Measurements from ENCODE around the gene APPBP2. TPM values are rescaled to one million over a fixed set of nuclear protein-coding genes. Genes with fewer than 3 reads are reported as not detected.

The APPBP2 gene
- total RNA-seq, 1 experiment from 2014 or later: 44.9 TPM

GRCh38 chr17:60410001-60410400, 116.0 kb downstream of the APPBP2 start:
- Histone ChIP-seq H3K4me1 (ENCODE audit: insufficient read depth, low read length, poor library complexity, severe bottlenecking) (no peaks in the 10 kb centered on the region), H3K9me3 (ENCODE audit: low read depth, low read length, poor library complexity, severe bottlenecking) (no peaks in the 10 kb centered on the region), H3K27ac (ENCODE audit: low read depth, low read length, poor library complexity, severe bottlenecking) (no peak overlapping the region), H3K36me3 (ENCODE audit: insufficient read depth, low read length, poor library complexity, severe bottlenecking) (no peaks in the 10 kb centered on the region), H3K27me3 (replicated peaks; ENCODE audit: insufficient read depth, low read depth, low read length, poor library complexity) (no peaks in the 10 kb centered on the region), H3K4me3 (ENCODE audit: low read depth, low read length, poor library complexity, severe bottlenecking) (no peak overlapping the region)
- CTCF ChIA-PET: no interaction called here
- intact Hi-C loops (cut with micrococcal nuclease; ENCODE audit: unreplicated experiment): no loop called here
- POLR2A ChIA-PET (ENCODE audit: low non-redundant PET): no interaction called here
- no peak for DNase-seq (ENCODE audit: low spot score)
- TF ChIP-seq CTCF (conservative IDR thresholded peaks at IDR 0.05; ENCODE audit: low read depth, low read length) (no peak), EZH2 (IDR thresholded peaks at IDR 0.05; ENCODE audit: borderline replicate concordance, low read depth, low read length, poor library complexity, severe bottlenecking) (no peak)
- BruUV-seq (replicated peaks): no TSS peak

GRCh38 chr17:60406887-60407286, 119.2 kb downstream of the APPBP2 start:
- Histone ChIP-seq H3K27ac (ENCODE audit: low read depth, low read length, poor library complexity, severe bottlenecking) (no peak overlapping the region), H3K9me3 (ENCODE audit: low read depth, low read length, poor library complexity, severe bottlenecking) (no peaks in the 10 kb centered on the region), H3K4me3 (ENCODE audit: low read depth, low read length, poor library complexity, severe bottlenecking) (no peak overlapping the region), H3K27me3 (replicated peaks; ENCODE audit: insufficient read depth, low read depth, low read length, poor library complexity) (no peaks in the 10 kb centered on the region), H3K36me3 (ENCODE audit: insufficient read depth, low read length, poor library complexity, severe bottlenecking) (no peaks in the 10 kb centered on the region), H3K4me1 (ENCODE audit: insufficient read depth, low read length, poor library complexity, severe bottlenecking) (no peaks in the 10 kb centered on the region)
- intact Hi-C loops (cut with micrococcal nuclease; ENCODE audit: unreplicated experiment): no loop called here
- no peak for DNase-seq (ENCODE audit: low spot score)
- no TSS peak for BruUV-seq (replicated peaks)
- ChIA-PET POLR2A (ENCODE audit: low non-redundant PET) (no interaction called here), CTCF (no interaction called here)
- TF ChIP-seq CTCF (conservative IDR thresholded peaks at IDR 0.05; ENCODE audit: low read depth, low read length) (no peak), EZH2 (IDR thresholded peaks at IDR 0.05; ENCODE audit: borderline replicate concordance, low read depth, low read length, poor library complexity, severe bottlenecking) (no peak)

GRCh38 chr17:60403962-60404361, 122.1 kb downstream of the APPBP2 start:
- Histone ChIP-seq H3K4me1 (ENCODE audit: insufficient read depth, low read length, poor library complexity, severe bottlenecking) (no peaks in the 10 kb centered on the region), H3K36me3 (ENCODE audit: insufficient read depth, low read length, poor library complexity, severe bottlenecking) (no peaks in the 10 kb centered on the region), H3K4me3 (ENCODE audit: low read depth, low read length, poor library complexity, severe bottlenecking) (no peak overlapping the region), H3K27ac (ENCODE audit: low read depth, low read length, poor library complexity, severe bottlenecking) (no peak overlapping the region), H3K27me3 (replicated peaks; ENCODE audit: insufficient read depth, low read depth, low read length, poor library complexity) (no peaks in the 10 kb centered on the region), H3K9me3 (ENCODE audit: low read depth, low read length, poor library complexity, severe bottlenecking) (no peaks in the 10 kb centered on the region)
- DNase-seq (ENCODE audit: low spot score): no peak
- no peak for TF ChIP-seq EZH2 (IDR thresholded peaks at IDR 0.05; ENCODE audit: borderline replicate concordance, low read depth, low read length, poor library complexity, severe bottlenecking)
- TF ChIP-seq CTCF (conservative IDR thresholded peaks at IDR 0.05; ENCODE audit: low read depth, low read length): no peak
- intact Hi-C loops (cut with micrococcal nuclease; ENCODE audit: unreplicated experiment): no loop called here
- ChIA-PET CTCF (interaction anchor here (0.5 kb wide), 1 partner anchor 166 kb away, joined by 3 read pairs; no protein-coding TSS in a partner anchor), POLR2A (ENCODE audit: low non-redundant PET) (no interaction called here)
- BruUV-seq (replicated peaks): no TSS peak
